Esophagus squamous epithelium (tissue), 4 donors: ENCODE data around the gene HM13.

Experiments
- POLR2A ChIP-seq, 4 donors: fragments of 450-650 bp; IDR thresholded peaks; one replicate each; pipeline ENCODE4 v1.6.1; 2017; ENCODE audit warnings: antibody characterized with exemption in 4 of 4, mild to moderate bottlenecking in 4 of 4, moderate library complexity in 3 of 4
- TF ChIP-seq, protein P1 (sequence below), 6 experiments: fragments of 450-650 bp in 4 of 6; fragments of 200-600 bp in 2 of 6; sonication (generic) in 2 of 6; IDR thresholded peaks; one replicate each; pipeline ENCODE4 v1.5.1; 2016 to 2019; ENCODE audit warnings: antibody characterized with exemption in 6 of 6, mild to moderate bottlenecking in 4 of 6, moderate library complexity in 4 of 6

DNA sequence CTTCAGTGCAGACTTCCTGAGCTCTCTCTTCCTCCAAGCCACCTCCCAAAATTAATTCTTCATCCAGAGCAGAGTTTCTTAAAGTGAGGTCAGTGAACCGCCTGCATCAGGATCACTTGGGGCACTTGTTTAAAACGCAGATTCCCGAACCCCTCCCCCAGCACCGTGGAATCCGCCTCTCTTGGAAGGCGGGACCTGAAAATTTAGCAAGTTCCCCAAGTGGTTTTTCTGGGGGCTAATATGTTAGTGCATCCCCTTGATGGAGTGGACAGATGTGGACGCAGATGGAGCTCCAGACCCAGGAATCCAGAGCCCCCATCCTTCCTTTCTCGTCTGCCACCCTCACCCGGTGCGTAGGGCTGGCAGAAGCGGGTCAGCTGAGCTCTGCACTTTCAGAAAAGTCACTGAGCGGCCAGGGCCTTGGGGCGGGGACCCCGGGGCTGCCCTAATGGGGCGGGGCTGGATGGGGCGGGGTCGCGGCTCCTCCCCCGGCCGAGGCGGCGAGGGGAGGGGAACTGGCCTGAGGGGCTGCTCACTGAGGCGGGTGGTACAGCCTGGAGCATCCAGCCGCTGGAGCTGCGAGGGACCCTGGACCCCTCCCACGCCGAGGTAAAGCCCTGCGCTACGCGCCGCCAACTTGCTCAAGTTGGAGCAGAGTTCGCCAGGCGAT lies 39.3 kb upstream of the HM13 start, which contains the start of the genes DEFB124 and REM1:
- TF ChIP-seq, protein P1, sequence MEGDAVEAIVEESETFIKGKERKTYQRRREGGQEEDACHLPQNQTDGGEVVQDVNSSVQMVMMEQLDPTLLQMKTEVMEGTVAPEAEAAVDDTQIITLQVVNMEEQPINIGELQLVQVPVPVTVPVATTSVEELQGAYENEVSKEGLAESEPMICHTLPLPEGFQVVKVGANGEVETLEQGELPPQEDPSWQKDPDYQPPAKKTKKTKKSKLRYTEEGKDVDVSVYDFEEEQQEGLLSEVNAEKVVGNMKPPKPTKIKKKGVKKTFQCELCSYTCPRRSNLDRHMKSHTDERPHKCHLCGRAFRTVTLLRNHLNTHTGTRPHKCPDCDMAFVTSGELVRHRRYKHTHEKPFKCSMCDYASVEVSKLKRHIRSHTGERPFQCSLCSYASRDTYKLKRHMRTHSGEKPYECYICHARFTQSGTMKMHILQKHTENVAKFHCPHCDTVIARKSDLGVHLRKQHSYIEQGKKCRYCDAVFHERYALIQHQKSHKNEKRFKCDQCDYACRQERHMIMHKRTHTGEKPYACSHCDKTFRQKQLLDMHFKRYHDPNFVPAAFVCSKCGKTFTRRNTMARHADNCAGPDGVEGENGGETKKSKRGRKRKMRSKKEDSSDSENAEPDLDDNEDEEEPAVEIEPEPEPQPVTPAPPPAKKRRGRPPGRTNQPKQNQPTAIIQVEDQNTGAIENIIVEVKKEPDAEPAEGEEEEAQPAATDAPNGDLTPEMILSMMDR (IDR thresholded peaks at IDR 0.05) = no peak
- no peak for TF ChIP-seq POLR2A (IDR thresholded peaks at IDR 0.05)
